Ishikawa (cell line): Measurements from ENCODE around the gene STATH.

Source experiments
- CEBPB ChIP-seq: IDR thresholded peaks from 2 replicates; pipeline ENCODE4 v1.6.1; 2012
- EGR1 ChIP-seq: IDR thresholded peaks from 2 replicates; pipeline ENCODE4 v1.6.1; 2012
- EP300 ChIP-seq: IDR thresholded peaks from 2 replicates; pipeline ENCODE4 v1.6.1; 2012; ENCODE audit warnings: borderline replicate concordance
- FOXM1 ChIP-seq: IDR thresholded peaks from 2 replicates; pipeline ENCODE4 v1.6.1; 2012; ENCODE audit warnings: low read depth, borderline replicate concordance
- MAX ChIP-seq: IDR thresholded peaks from 2 replicates; pipeline ENCODE4 v1.6.1; 2012
- RAD21 ChIP-seq: IDR thresholded peaks from 2 replicates; pipeline ENCODE4 v1.6.1; 2012; ENCODE audit warnings: low read depth
- REST ChIP-seq: IDR thresholded peaks from 2 replicates; pipeline ENCODE4 v1.6.1; 2012; ENCODE audit warnings: low read depth, mild to moderate bottlenecking
- TAF1 ChIP-seq: IDR thresholded peaks from 2 replicates; pipeline ENCODE4 v1.6.1; 2012; ENCODE audit warnings: low read depth, mild to moderate bottlenecking
- USF1 ChIP-seq: IDR thresholded peaks from 2 replicates; pipeline ENCODE4 v1.6.1; 2012

GRCh38 chr4:69991016-69991415 lies 4.8 kb upstream of the STATH start:
- TF ChIP-seq USF1 (no peak), RAD21 (no peak), TAF1 (no peak), REST (no peak), FOXM1 (no peak), EGR1 (no peak), EP300 (no peak), MAX (no peak), CEBPB (no peak)
